Right hindlimb (tissue), 1 donor: ENCODE data around the gene TANGO2.

Experiments used
- DNase-seq: peaks from one replicate; pipeline ENCODE4 v3.0.0-alpha.2; 2018

Gene TANGO2

GRCh38 chr22:19996694-19997384 is 24.1 kb upstream of the TANGO2 start:
- DNase-seq = peak; percentile 38

GRCh38 chr22:19997561-19998231 is 23.2 kb upstream of the TANGO2 start:
- peak; percentile 18 for DNase-seq

GRCh38 chr22:19998232-19998951 is 22.5 kb upstream of the TANGO2 start:
- DNase-seq = peak; percentile 24

GRCh38 chr22:19998991-19999820 is 21.7 kb upstream of the TANGO2 start:
- DNase-seq = peak; percentile 28

GRCh38 chr22:20000246-20001081 is 20.4 kb upstream of the TANGO2 start:
- DNase-seq = peak; percentile 26

- peak; percentile 15 for DNase-seq
Observed at GRCh38 chr22:20001082-20001638, 19.8 kb upstream of the TANGO2 start.

- DNase-seq = peak; percentile 11
Observed at GRCh38 chr22:20002128-20002527, 18.8 kb upstream of the TANGO2 start.

- DNase-seq = peak; percentile 47
Observed at GRCh38 chr22:20002636-20003035, 18.3 kb upstream of the TANGO2 start.

- no peak for DNase-seq
Observed at GRCh38 chr22:20003304-20003703, 17.6 kb upstream of the TANGO2 start.

GRCh38 chr22:20004464-20004863 is 16.4 kb upstream of the TANGO2 start:
- DNase-seq = no peak

- peak; percentile 14 for DNase-seq
Observed at GRCh38 chr22:20008221-20008995, 12.5 kb upstream of the TANGO2 start.

GRCh38 chr22:20009018-20009491 is 11.9 kb upstream of the TANGO2 start:
- DNase-seq = peak; percentile 13

- DNase-seq = peak; percentile 15
Observed at GRCh38 chr22:20009582-20010306, 11.2 kb upstream of the TANGO2 start.

- peak; percentile 10 for DNase-seq
Observed at GRCh38 chr22:20010307-20011122, 10.4 kb upstream of the TANGO2 start.

- DNase-seq = peak; percentile 15
Observed at GRCh38 chr22:20011123-20011992, 9.6 kb upstream of the TANGO2 start.

GRCh38 chr22:20011993-20012740 is 8.7 kb upstream of the TANGO2 start:
- DNase-seq = peak; percentile 16

GRCh38 chr22:20012741-20013331 is 8.1 kb upstream of the TANGO2 start:
- DNase-seq = peak; percentile 20
